GM19397 (cell line): ENCODE measurements around the gene SLAMF9.
A peak's percentile ranks its signal among the peaks of the same experiment; 100 is the strongest.
"Not testable (repeated sequence)": the region's sequence is repeated elsewhere in the genome, so short reads cannot be mapped to it uniquely, and the experiment has no call there.

Experiments used
- ATAC-seq: cut with Tn5 transposase; IDR thresholded peaks from one replicate; pipeline ENCODE4 v1.9.1; 2021; ENCODE audit warnings: mild to moderate bottlenecking, moderate library complexity; ENCODE audit not compliant: unreplicated experiment

SLAMF9 gene

DNA sequence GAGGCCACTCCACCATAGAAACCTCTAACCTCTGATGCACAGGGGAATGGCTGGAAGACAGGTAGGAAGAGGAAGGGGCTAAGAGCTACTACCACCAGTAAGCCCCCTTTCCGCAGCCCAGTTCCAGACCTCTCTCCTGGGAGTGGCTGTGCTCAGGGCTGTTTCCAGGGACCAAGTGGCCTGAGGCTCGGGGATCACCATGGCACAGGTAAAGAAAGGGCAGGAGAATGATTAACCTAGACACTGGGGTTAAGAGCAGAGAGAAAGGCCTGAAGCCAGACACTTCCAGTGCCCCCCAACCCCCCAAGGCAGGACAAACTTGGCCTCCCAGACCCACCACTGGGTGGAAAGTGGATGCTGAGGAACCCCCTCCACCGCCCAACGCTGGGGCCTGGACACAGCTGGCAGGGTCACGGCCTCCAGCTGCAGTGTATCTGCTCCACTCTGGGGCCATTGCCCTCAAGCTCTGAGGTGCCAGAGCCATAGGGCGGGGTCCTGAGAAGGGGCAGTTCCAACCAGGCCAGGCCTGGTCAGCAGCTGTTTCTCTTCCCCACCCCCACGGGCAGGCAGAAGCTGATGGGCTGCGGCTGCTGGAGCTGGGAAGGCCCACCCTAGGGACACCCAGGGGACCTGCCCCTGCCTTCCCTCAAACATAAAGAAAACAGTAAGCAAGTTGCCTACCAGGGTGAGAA, 31.4 kb downstream of the SLAMF9 start:
- ATAC-seq = peak; percentile 3

DNA sequence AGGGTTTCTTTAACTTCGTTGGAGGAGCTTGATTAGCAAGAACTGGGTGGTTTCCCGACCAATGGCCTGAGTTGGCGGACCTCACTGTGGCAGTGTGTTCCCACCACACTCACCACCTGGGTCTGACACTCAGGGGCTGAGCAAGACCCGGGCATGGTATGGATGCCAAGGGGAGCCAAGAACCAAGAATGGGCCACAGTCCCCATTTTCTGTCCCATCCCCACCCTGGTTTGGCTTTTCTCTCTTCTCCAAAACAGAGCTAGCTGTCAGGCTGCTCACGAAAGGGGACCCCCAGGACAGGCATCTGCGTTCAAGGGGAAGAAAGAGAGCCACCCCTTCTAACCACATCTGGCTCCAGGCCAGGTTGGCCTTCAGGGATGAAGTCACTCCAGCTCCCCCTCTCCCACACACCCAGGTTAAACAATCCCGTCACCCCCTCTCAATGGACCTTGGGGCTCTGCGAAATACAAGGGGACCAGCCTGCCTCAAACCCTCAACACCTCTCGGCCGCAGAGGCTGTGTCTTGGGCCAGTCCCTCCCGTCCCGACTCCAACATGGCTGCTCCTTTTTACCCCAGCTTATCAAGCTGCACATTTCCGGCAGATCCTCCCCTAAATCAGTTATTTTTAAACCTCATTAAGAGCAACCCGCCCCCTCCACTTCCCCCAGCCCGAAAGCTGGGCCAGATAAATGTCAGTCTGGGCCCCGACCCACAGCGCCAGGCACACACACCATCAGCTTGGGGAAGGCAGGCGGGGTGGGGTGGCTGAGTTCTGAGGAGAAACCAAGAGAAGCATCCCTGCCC, 32.1 kb downstream of the SLAMF9 start:
- no peak for ATAC-seq

DNA sequence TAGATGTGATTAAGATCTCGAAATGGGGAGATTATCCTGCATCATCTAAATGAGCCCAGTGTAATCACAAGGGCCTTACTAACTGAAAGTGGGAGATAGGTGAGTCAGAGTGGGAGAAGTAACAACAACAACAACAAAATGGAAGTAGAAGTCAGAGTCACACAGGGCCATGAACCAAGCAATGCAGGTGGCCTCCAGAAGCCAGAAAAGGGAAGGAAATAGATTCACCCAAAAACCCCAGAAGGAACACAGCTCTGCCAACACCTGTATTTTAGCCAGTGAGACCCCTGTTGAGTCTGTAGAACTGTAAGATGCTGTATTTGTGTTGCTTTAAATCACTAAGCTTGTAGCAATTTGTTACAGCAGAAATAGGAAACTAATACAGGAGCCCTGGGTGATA, 32.8 kb downstream of the SLAMF9 start:
- no peak for ATAC-seq

DNA sequence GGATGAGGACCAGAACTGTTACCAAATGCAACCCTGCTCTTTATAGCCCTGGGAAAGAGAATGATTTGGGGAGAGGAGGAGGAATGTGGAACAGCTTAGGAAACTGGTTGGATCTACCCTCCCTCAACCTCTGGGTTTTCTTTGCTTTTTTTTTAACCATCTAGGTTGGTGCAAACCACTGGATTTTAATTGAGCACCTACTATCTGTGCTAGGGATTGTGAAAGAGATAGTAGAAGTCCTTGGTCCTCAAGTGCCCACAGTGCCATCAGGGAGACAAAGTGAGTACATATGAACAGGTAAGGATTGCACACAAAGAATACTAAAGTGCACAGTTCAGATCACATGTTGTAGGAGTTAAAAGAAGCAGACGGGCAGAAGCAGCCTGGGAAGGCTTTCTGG, 33.4 kb downstream of the SLAMF9 start:
- ATAC-seq = no peak

DNA sequence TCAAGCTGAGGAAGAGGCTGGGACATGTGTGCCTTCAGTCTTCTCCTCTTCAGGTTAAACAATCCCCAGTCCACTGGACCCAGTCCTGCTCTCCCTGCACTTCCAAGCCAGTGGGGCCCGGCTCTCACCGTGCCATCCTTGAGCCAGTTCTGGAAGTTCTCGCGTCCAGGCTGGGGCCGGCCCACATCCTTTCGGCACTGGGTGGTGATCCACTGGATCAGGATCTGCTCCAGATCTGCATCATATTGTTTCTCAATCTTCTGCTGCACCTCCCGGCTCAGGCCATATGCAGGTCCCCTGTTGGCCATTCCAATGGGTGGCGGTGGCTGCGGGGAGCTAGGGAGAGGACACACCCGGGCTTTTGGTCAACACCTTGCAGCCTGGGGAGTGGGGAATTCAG, 33.8 kb downstream of the SLAMF9 start:
- ATAC-seq = no peak

DNA sequence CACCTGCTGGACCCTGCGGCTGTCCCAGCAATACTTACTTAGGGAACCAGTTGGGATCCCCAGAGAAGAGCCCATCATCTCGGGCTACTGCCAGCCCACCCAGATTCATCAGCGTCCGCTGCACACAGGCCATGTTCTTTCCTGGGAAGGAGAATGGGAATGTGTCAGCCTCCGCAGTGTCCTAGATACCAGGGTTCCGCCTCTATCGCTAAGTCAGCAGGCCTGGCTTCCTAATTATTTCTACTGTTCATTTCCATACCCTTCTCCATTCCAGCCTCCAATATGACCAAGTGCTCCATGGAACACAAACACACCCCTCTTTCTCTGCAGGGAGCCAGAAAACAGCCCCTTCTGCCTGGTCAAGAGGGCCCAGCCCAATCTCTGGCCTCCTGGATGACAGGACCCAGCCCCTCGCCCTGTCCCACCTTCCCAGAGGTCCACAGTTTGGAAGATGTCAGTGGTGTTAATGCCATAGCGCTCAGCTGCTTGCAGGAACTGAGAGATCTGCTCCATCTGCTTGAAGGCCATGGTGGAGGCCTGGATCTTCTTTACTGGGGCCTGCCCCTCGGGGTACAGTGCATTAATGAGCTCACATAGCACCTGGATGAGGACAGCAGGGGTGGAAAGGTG, 34.7 kb downstream of the SLAMF9 start:
- ATAC-seq = no peak

DNA sequence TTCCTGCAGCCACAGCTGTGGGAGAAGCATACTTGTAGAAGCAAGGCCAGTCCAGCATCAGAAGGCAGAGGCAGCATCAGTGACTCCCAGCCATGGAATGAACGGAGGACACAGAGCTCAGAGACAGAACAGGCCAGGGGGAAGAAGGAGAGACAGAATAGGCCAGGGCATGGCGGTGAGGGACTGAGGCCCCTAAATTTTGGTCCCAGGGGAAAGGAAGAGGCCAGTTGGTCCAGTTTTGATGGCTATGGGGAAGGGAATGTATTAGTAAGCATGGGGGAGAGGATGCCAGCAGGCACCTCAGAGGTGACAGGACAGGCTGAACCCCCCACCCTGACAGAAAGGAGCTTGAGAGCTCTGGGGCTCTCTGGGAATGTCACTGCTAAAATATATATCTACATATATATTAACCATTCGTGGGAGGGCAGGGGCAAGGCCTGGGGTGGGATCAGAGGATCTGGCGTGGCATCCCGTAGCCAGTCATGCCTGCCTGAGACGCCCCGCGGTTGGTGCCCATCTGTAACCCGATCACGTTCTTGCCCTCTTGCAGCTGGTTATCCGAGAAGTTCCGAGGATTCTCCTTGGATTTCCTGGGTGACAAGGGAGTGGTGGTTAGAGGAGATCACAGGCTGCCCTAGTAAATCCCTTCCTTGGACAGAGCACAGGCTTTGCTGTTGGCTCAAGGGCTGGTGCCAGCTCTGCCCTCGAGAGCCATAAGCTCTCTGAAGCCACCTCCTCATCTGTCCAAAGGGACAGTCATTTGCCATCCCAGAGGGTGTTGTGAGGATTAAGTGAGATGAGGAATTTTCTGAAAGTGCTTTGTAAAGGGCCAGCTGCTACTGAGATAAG, 35.5 kb downstream of the SLAMF9 start:
- no peak for ATAC-seq

DNA sequence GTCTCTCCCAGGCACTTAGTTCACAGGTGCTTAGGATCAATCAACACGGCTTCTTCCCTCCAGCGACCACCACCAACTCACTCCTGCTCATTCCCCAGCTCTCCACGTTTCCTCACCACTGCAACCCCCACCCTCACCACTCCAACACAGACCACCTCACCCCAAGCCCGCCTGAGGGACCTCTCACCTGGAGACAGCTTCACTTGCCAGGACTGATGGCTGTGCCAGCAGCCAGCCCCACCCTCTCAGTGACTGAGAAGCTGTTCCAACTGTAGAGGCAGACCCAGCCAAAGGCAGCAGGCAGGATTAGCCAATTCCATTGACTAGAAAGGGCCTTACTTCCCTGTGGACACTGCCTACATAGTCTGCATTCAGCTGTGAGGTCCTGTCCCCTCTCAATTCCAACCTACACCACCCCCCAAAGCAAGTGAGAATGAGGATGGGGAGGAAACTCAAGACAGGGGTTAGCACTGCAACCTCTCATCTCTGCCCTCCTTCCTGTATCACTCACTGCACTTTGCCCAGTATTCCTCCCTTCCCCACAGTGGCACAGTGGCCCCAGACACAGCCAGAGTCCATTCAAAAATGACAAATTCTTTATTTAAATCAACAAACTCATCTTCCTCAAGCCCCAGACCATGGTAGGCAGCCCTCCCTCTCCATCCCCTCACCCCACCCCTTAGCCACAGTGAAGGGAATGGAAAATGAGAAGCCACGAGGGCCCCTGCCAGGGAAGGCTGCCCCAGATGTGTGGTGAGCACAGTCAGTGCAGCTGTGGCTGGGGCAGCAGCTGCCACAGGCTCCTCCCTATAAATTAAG, 36.3 kb downstream of the SLAMF9 start:
- no peak for ATAC-seq

DNA sequence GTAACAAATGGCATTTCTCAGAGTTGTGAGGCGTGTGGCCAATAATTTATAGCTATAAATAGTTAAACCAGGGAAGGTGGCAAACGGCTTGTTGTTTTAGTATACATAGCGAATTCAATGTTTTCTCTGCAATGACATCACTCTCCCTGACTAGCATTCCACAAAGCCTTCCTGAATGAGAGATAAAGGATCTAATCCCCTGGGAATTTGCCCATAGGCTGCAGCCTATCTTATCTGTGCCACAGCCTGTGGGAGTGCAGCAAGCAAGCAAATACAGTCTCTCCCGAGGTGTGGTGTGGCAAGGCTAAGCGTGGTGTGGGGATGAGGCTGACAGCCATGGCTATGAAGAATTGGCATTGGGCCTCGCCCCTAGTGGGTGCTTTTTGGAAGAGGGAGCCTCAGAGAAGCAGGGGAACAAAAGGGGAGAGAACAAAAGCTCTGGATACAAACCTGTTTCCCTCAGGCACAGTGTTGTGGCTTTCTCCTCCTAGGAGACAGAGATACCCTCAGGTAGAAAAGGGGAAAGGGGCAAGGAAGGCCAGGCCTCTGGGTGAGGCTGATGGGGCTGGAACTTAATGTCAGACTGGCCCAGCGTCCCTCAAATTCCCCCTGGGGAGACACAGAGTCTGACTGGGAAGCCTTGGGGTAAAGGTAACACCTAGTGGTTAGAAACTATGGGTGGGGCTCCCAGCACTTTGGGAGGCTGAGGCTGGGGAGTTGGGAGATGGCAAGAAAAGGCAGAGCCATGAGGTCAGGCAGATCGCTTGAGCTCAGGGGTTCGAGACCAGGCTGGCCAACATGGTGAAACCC, 37.6 kb downstream of the SLAMF9 start:
- no peak for ATAC-seq

DNA sequence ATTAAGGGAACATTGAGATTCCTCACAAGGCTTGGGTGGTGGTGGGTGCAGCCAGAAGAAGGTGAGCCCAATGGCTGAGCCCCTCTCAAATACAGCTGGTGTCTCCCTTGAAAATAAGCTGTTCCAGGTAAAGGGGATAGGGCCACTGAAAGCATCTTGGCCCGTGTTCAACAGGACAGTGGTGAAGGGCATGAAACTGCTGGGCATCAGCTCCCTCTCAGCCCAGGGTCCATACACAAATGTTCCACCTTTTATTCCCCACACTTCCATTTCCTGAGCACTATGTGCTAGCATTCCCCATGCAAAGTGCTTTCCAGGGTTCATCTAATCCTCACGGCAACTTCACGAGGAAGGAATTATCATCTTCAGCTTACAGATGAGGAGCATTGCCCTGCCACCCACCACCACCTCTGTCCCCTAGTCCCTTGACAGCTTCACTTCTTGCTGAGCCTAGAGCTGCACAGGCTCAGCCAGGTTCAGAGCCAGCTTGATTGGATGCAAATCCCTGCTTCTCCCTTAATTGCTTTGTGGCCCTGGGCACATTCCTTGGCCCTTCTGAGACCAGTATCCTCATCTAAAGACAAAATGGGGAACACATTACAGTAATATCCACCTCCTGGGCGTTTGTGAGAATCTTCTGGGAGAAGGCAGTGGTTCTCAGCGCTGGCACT, 38.3 kb downstream of the SLAMF9 start:
- ATAC-seq = no peak

DNA sequence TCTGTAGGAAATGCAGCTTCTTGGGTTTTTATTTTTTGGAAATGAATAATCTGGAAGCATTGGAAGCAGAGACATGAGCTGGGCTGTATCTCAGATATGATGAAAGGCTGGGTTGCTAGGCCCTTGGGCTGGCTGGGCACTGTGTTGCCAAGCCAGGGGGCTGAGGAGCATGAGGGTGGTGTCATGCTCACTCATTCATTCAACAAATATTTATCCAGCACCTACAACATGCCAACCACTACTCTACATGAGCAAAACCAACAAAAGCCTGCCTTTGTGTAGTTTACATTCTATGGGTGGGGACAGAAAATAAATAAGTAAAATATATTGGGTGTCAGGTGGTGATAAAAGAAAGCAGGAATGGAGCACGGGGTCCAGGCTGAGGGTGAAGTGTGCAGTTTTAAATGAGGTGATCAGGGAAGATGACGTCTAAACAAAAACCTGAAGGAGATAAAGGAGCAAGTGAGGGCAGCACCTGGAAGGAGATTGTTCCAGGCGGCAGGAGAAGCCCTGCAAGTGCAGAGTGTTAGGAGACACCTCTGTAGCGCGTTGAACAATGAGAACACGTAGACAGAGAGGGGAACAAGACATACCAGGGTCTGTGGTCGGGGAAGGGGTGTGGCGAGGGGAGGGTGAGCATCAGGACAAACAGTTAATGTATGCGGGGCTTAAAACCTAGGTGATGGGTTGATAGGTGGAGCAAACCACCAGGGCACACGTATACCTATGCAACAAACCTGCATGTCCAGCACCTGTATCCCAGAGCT, 39.6 kb downstream of the SLAMF9 start:
- no peak for ATAC-seq

DNA sequence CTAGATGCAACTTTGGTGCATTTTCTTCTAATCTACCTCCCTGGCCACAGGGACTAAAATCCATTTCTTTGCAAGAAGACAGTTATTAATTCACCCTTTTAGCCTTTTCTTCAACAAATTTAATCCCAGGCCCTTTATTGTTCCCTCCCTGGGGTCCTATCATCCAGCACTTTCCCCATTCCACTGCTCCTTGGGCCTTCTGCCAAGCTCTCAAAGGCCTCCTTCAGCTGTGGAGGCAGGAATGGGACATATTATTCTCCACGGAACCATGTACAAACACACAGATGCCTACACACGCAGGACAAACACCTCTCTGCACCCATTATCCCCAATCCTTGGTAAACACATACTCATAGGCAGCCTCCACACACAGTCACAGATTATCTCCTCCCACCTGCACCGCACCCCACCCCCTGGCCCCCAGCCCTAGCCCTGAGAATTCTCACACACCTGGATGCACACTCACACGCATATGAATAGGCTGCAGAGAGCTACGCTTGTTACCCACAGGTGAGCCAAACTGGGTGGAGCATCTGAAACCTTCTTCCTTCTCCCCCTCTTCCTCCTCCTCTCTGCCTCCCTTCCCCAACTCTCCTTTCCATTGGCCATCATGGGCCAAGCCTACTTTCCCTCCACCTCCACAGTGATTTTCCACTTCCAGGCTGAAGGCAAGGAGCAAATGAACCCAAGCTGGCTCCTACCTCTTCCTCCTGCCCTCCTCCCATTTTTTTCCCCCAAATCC, 40.4 kb downstream of the SLAMF9 start:
- no peak for ATAC-seq

DNA sequence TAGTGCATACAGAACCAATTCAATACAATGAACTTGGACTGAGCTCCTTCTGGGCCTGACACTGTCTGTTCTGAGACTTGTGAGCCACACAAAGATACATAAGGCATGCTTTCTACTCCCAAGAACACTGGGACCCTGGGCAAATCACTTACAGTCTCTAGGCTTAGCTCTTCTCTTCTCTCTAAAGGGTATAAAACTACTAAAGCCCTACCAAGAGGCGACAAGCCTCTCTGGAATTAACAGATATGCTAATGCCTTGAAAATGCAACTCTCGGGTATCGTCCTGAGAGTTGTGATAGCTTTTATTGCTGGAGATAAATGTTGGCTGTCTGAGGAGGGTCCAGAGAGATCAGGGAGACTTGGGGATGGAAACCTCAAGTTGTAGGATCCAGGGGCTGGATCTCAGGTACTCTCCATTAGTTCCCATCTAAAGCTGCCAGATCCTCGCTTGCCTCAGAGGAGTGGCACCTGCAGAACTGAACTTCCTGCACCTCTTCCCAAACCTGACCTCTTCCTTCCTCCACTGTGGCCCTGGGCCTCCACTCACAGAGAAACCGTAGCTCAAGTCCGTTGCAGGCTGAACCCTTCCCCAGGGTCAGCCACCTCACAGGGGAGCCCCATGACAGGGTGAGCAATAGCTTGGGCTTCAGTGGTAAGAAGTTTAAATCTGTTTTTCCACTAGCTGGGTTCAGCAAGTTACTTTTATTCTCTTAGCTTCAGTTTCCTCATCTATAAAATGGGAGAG, 42.5 kb downstream of the SLAMF9 start:
- no peak for ATAC-seq

DNA sequence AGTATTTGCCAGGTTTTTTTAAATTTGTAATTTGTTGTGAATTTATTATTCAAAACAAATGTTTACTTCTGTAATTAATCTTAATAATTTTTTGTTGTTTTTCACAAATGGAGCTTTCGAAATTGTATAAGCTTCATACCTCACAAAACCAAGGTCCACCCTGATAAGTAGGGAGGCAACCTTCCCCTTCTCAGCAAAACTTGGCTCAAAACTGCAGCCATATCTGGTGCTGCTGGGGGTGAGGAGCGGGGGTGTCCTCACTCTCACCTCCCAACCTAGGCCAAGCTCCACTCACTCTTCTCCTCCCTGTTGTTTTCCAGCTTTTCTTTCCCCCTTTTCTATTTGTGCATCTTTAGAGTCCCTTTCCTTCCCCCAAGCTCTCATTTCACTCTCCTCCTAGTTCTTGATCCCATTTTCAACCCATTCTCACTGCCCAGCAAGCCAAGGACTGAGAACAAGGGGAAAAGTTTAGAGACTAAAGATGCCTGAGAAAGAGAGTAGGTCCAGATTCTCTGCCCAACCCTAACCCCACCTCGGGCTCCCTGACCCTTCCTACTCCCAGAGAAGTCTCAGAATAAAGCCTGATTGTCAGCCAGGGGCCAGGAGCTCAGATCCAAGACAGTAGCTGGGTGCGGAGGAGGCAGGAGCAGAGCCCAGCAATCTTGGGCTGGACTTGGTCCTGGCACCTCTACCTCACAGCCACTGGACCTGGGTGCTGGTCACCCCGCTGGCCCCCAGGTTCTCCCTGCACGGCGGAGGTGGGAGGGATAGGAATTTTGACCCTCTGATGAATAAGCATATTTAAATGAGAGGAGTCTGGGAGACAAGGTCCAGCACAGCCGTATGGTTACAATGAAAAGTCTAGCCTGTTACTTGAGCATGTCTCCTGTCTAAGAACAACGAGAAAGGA, 45.8 kb downstream of the SLAMF9 start:
- ATAC-seq = no peak

DNA sequence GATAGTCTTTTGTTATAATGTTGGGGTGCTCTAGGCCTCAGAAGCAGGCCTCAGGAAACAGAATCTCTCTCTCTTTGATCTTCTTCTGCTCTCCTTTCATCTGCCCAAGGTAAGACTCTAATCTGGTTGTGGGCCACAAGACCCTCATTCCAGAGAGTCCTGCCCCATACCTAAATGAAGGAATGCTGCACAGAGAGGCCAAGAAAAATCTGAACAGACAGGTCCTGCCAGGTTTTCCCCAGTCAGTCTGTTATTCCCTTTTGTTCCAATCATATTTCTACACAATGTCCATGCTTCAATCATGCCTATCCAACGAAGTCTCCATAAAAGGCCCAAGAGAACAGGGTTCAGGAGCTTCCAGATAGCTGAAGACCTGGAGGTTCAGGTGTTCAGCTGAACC, 47.1 kb downstream of the SLAMF9 start:
- ATAC-seq = no peak

DNA sequence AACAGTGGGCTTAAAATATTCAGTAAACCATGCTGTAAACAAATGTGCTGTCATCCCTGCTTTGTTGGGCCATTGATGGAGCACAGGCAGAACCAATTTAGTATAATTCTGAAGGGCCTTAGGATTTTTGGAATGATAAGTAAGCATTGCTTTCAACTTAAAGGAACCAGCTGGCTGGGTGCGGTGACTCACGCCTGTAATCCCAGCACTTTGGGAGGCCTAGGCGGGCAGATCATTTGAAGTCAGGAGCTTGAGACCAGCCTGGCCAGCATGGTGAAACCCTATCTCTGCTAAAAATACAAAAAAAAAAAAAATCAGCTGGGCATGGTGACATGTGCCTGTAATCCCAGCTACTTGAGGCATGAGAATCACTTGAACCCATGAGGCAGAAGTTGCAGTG, 50.0 kb downstream of the SLAMF9 start:
- ATAC-seq = not testable (repeated sequence)
